ENCODE measurements around the gene NCAPG2. TPM values are rescaled to one million over a fixed set of nuclear protein-coding genes. Genes with fewer than 3 reads are reported as not detected.

NCAPG2 gene
- total and polyA plus RNA-seq, 2 of the 13 experiments (the other 11 are each of a cell fraction or from before 2014, with no cell fraction given): 15.1 to 30.7 TPM

- TF ChIP-seq RERE (CRISPR knock-in tag; IDR thresholded peaks at IDR 0.05; ENCODE audit: low read depth): 0 out of 2 replicates have a peak, but pooled peaks have one; percentile 32
- TF ChIP-seq PHF21A (CRISPR knock-in tag; IDR thresholded peaks at IDR 0.05): peak; percentile 76
- peak; percentile 81 for TF ChIP-seq BCL6 (CRISPR knock-in tag; IDR thresholded peaks at IDR 0.05)
- TF ChIP-seq TEAD3 (CRISPR knock-in tag; optimal IDR thresholded peaks at IDR 0.05; ENCODE audit: borderline replicate concordance): peak; percentile 16
- peak; percentile 48; the same call in 1 of the 2 replicates for TF ChIP-seq ZBTB7B (CRISPR knock-in tag; IDR thresholded peaks at IDR 0.05)
- 0 out of 2 replicates have a peak, but pooled peaks have one; percentile 17 for TF ChIP-seq MIXL1 (CRISPR knock-in tag; IDR thresholded peaks at IDR 0.05)
- TF ChIP-seq GATA4 (IDR thresholded peaks at IDR 0.05; ENCODE audit: borderline replicate concordance, low read depth): peak; percentile 70; the same call in 1 of the 2 replicates
- TF ChIP-seq HNF1A (IDR thresholded peaks at IDR 0.05; ENCODE audit: low read depth): 0 out of 2 replicates have a peak, but pooled peaks have one; percentile 28
- peak; percentile 55; the same call in 1 of the 2 replicates for TF ChIP-seq HNF1A (CRISPR knock-in tag; IDR thresholded peaks at IDR 0.05; ENCODE audit: borderline replicate concordance)
- peak; percentile 64 for TF ChIP-seq ISL2 (CRISPR knock-in tag; IDR thresholded peaks at IDR 0.05)
- TF ChIP-seq THRA (CRISPR knock-in tag; IDR thresholded peaks at IDR 0.05; ENCODE audit: borderline replicate concordance): 0 out of 2 replicates have a peak, but pooled peaks have one; percentile 10
- 0 out of 2 replicates have a peak, but pooled peaks have one; percentile 38 for TF ChIP-seq FOXO1 (CRISPR knock-in tag; IDR thresholded peaks at IDR 0.05)
- peak; percentile 34; the same call in 1 of the 2 replicates for TF ChIP-seq PATZ1 (CRISPR knock-in tag; IDR thresholded peaks at IDR 0.05)
- peak; percentile 78 for TF ChIP-seq ZNF3 (CRISPR knock-in tag; IDR thresholded peaks at IDR 0.05)
- TF ChIP-seq RXRB (CRISPR knock-in tag; IDR thresholded peaks at IDR 0.05; ENCODE audit: borderline replicate concordance): peak; percentile 45; the same call in 1 of the 2 replicates
- peak; percentile 32; the same call in 1 of the 2 replicates for TF ChIP-seq MED1 (CRISPR knock-in tag; IDR thresholded peaks at IDR 0.05)
- peak; percentile 54; the same call in 1 of the 2 replicates for TF ChIP-seq HDAC2 (CRISPR knock-in tag; IDR thresholded peaks at IDR 0.05)
- TF ChIP-seq FOXJ3 (CRISPR knock-in tag; IDR thresholded peaks at IDR 0.05; ENCODE audit: borderline replicate concordance): peak; percentile 50; the same call in 1 of the 2 replicates
Measured at GRCh38 chr7:158626289-158626688, 78.3 kb downstream of the NCAPG2 start (continued).

All from HepG2 (cell line).